HEK293 (cell line): ENCODE results near the gene ARRDC2.

Source experiments
- KLF16 ChIP-seq: fragments of 450-650 bp; formaldehyde crosslinking; IDR thresholded peaks from 2 replicates; pipeline ENCODE4 v1.5.1; 2017; ENCODE audit warnings: missing biosample characterization, missing genetic modification characterization
- MZF1 ChIP-seq: fragments of 450-650 bp; formaldehyde crosslinking; IDR thresholded peaks from 2 replicates; pipeline ENCODE4 v1.5.1; 2017; ENCODE audit warnings: missing biosample characterization, missing genetic modification characterization, borderline replicate concordance
- SP7 ChIP-seq: fragments of 450-650 bp; formaldehyde crosslinking; IDR thresholded peaks from 2 replicates; pipeline ENCODE4 v1.5.1; 2016; ENCODE audit warnings: missing biosample characterization, missing genetic modification characterization
- TRIM28 ChIP-seq: IDR thresholded peaks from 2 replicates; pipeline ENCODE4 v1.6.1; 2011; ENCODE audit warnings: low read length, control low read depth, borderline replicate concordance
- WT1 ChIP-seq: fragments of 450-650 bp; formaldehyde crosslinking; IDR thresholded peaks from 2 replicates; pipeline ENCODE4 v1.5.1; 2016; ENCODE audit warnings: missing biosample characterization, missing genetic modification characterization
- ZBTB7A ChIP-seq: fragments of 450-650 bp; formaldehyde crosslinking; IDR thresholded peaks from 2 replicates; pipeline ENCODE4 v1.5.1; 2016; ENCODE audit warnings: low read depth, missing biosample characterization, missing genetic modification characterization
- ZBTB8A ChIP-seq: fragments of 450-650 bp; formaldehyde crosslinking; IDR thresholded peaks from 2 replicates; pipeline ENCODE4 v1.5.1; 2016; ENCODE audit warnings: missing biosample characterization, missing genetic modification characterization
- ZNF157 ChIP-seq: fragments of 450-650 bp; formaldehyde crosslinking; IDR thresholded peaks from 2 replicates; pipeline ENCODE4 v1.5.1; 2016; ENCODE audit warnings: missing biosample characterization, missing genetic modification characterization
- ZNF175 ChIP-seq: fragments of 450-650 bp; formaldehyde crosslinking; IDR thresholded peaks from 2 replicates; pipeline ENCODE4 v1.5.1; 2016; ENCODE audit warnings: missing biosample characterization, missing genetic modification characterization
- ZNF302 ChIP-seq: fragments of 450-650 bp; formaldehyde crosslinking; IDR thresholded peaks from 2 replicates; pipeline ENCODE4 v1.5.1; 2016; ENCODE audit warnings: missing biosample characterization, missing genetic modification characterization, low read depth
- ZNF350 ChIP-seq: fragments of 450-650 bp; formaldehyde crosslinking; IDR thresholded peaks from 2 replicates; pipeline ENCODE4 v1.5.0; 2017; ENCODE audit warnings: missing biosample characterization, mild to moderate bottlenecking, missing genetic modification characterization
- ZNF391 ChIP-seq: fragments of 450-650 bp; formaldehyde crosslinking; IDR thresholded peaks from 2 replicates; pipeline ENCODE4 v1.5.1; 2016; ENCODE audit warnings: low read depth, missing biosample characterization, missing genetic modification characterization, borderline replicate concordance
- ZNF394 ChIP-seq: fragments of 450-650 bp; formaldehyde crosslinking; IDR thresholded peaks from 2 replicates; pipeline ENCODE4 v1.5.1; 2016; ENCODE audit warnings: missing biosample characterization, missing genetic modification characterization, mild to moderate bottlenecking, moderate library complexity, borderline replicate concordance
- ZNF404 ChIP-seq: fragments of 450-650 bp; formaldehyde crosslinking; IDR thresholded peaks from 2 replicates; pipeline ENCODE4 v1.5.1; 2017; ENCODE audit warnings: missing biosample characterization, missing genetic modification characterization
- ZNF558 ChIP-seq: fragments of 450-650 bp; formaldehyde crosslinking; IDR thresholded peaks from 2 replicates; pipeline ENCODE4 v1.5.1; 2016; ENCODE audit warnings: missing biosample characterization, missing genetic modification characterization
- ZNF624 ChIP-seq: fragments of 450-650 bp; formaldehyde crosslinking; IDR thresholded peaks from 2 replicates; pipeline ENCODE4 v1.5.1; 2017; ENCODE audit warnings: missing biosample characterization, missing genetic modification characterization
- ZNF629 ChIP-seq: fragments of 450-650 bp; formaldehyde crosslinking; IDR thresholded peaks from 2 replicates; pipeline ENCODE4 v1.5.1; 2017; ENCODE audit warnings: missing biosample characterization, missing genetic modification characterization
- ZNF658 ChIP-seq: fragments of 450-650 bp; formaldehyde crosslinking; IDR thresholded peaks from 2 replicates; pipeline ENCODE4; 2016; ENCODE audit warnings: missing biosample characterization, missing genetic modification characterization
- ZNF670 ChIP-seq: fragments of 450-650 bp; formaldehyde crosslinking; IDR thresholded peaks from 2 replicates; pipeline ENCODE4 v1.5.1; 2016; ENCODE audit warnings: missing biosample characterization, missing genetic modification characterization, low read depth
- ZNF747 ChIP-seq: fragments of 450-650 bp; formaldehyde crosslinking; IDR thresholded peaks from 2 replicates; pipeline ENCODE4 v1.5.1; 2016; ENCODE audit warnings: missing biosample characterization, missing genetic modification characterization
- TF ChIP-seq, protein P1 (sequence below): fragments of 450-650 bp; formaldehyde crosslinking; IDR thresholded peaks from 2 replicates; pipeline ENCODE4 v1.5.1; 2016; ENCODE audit warnings: missing biosample characterization, missing genetic modification characterization
- TF ChIP-seq, protein P2 (sequence below): fragments of 450-650 bp; formaldehyde crosslinking; IDR thresholded peaks from 2 replicates; pipeline ENCODE4 v1.5.1; 2016; ENCODE audit warnings: missing biosample characterization, missing genetic modification characterization
- TF ChIP-seq, protein P3 (sequence below): fragments of 450-650 bp; formaldehyde crosslinking; IDR thresholded peaks from 2 replicates; pipeline ENCODE4 v1.5.1; 2016; ENCODE audit warnings: missing biosample characterization, missing genetic modification characterization
- TF ChIP-seq, protein P4 (sequence below): fragments of 450-650 bp; formaldehyde crosslinking; IDR thresholded peaks from 2 replicates; pipeline ENCODE4 v1.5.1; 2016; ENCODE audit warnings: missing biosample characterization, missing genetic modification characterization
- TF ChIP-seq, protein P5 (sequence below): fragments of 450-650 bp; formaldehyde crosslinking; IDR thresholded peaks from 2 replicates; pipeline ENCODE4 v1.5.1; 2016; ENCODE audit warnings: missing biosample characterization, missing genetic modification characterization, borderline replicate concordance

Gene ARRDC2

DNA sequence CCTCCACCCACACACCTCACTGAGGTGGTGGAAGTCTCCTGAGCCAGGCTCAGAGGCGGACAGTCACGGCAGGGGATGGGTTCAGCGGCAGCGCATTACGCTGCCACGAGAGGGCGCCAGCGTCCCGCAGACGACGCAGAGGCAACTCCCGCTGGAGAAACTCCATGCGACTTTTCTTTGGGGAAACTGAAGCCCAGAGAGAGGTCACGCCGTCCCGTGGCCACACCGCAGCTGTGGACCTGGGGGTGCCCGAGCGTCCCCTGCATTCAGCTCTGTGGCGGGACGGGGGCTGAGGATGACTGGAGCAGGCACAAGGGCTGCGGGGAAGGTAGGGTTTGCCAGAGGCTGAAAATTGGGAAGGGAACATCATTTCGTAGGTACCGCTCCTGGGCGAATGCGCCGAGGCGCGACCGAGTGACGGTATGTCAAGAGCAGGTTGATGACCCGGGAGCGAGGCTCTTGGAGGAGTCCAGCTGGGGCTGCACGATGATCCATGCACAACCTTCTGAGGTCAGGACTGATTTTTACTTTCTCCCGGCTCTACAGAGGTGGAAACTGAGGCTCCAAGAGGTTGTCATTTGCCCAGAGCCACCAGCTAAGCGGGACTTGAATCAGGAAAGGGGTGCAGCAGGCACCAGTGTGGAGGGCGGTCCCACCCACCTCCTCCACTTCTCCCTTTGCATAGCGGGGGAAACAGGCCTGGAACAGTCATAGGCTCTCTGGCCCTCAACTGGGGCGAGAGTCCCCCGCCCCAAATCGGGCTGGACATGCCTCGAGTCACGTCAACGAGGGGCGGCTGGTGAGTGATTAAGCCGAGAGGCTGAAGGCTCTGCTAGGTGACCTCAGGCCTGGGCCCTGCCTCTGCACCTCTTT, 690 bp upstream of the ARRDC2 start (continued):
- TF ChIP-seq, protein P1, sequence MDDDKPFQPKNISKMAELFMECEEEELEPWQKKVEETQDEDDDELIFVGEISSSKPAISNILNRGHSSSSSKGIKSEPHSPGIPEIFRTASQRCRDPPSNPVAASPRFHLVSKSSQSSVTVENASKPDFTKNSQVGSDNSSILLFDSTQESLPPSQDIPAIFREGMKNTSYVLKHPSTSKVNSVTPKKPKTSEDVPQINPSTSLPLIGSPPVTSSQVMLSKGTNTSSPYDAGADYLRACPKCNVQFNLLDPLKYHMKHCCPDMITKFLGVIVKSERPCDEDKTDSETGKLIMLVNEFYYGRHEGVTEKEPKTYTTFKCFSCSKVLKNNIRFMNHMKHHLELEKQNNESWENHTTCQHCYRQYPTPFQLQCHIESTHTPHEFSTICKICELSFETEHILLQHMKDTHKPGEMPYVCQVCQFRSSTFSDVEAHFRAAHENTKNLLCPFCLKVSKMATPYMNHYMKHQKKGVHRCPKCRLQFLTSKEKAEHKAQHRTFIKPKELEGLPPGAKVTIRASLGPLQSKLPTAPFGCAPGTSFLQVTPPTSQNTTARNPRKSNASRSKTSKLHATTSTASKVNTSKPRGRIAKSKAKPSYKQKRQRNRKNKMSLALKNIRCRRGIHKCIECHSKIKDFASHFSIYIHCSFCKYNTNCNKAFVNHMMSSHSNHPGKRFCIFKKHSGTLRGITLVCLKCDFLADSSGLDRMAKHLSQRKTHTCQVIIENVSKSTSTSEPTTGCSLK (tag by site-specific recombination) = no peak
- TF ChIP-seq ZNF629 = peak; percentile 46; the same call in 1 of the 2 replicates
- TF ChIP-seq ZNF670 = no peak
- peak; percentile 55; the same call in 1 of the 2 replicates for TF ChIP-seq ZNF394 (tag by site-specific recombination)
- TF ChIP-seq ZNF391 (tag by site-specific recombination) = peak; percentile 67; the same call in 1 of the 2 replicates
- TF ChIP-seq ZNF558 (tag by site-specific recombination) = no peak
- TF ChIP-seq, protein P2, sequence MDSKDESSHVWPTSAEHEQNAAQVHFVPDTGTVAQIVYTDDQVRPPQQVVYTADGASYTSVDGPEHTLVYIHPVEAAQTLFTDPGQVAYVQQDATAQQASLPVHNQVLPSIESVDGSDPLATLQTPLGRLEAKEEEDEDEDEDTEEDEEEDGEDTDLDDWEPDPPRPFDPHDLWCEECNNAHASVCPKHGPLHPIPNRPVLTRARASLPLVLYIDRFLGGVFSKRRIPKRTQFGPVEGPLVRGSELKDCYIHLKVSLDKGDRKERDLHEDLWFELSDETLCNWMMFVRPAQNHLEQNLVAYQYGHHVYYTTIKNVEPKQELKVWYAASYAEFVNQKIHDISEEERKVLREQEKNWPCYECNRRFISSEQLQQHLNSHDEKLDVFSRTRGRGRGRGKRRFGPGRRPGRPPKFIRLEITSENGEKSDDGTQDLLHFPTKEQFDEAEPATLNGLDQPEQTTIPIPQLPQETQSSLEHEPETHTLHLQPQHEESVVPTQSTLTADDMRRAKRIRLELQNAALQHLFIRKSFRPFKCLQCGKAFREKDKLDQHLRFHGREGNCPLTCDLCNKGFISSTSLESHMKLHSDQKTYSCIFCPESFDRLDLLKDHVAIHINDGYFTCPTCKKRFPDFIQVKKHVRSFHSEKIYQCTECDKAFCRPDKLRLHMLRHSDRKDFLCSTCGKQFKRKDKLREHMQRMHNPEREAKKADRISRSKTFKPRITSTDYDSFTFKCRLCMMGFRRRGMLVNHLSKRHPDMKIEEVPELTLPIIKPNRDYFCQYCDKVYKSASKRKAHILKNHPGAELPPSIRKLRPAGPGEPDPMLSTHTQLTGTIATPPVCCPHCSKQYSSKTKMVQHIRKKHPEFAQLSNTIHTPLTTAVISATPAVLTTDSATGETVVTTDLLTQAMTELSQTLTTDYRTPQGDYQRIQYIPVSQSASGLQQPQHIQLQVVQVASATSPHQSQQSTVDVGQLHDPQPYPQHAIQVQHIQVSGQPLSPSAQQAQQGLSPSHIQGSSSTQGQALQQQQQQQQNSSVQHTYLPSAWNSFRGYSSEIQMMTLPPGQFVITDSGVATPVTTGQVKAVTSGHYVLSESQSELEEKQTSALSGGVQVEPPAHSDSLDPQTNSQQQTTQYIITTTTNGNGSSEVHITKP = peak; percentile 22; the same call in 1 of the 2 replicates
- TF ChIP-seq, protein P3, sequence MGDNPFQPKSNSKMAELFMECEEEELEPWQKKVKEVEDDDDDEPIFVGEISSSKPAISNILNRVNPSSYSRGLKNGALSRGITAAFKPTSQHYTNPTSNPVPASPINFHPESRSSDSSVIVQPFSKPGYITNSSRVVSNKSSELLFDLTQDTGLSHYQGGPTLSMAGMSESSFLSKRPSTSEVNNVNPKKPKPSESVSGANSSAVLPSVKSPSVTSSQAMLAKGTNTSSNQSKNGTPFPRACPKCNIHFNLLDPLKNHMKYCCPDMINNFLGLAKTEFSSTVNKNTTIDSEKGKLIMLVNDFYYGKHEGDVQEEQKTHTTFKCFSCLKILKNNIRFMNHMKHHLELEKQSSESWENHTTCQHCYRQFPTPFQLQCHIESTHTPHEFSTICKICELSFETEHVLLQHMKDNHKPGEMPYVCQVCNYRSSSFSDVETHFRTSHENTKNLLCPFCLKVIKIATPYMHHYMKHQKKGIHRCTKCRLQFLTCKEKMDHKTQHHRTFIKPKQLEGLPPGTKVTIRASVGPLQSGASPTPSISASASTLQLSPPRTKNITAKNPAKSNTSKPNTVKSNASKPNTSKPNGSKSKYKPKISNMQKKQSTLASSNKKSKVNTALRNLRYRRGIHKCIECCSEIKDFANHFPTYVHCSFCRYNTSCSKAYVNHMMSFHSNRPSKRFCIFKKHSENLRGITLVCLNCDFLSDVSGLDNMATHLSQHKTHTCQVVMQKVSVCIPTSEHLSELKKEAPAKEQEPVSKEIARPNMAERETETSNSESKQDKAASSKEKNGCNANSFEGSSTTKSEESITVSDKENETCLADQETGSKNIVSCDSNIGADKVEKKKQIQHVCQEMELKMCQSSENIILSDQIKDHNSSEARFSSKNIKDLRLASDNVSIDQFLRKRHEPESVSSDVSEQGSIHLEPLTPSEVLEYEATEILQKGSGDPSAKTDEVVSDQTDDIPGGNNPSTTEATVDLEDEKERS (tag by site-specific recombination) = no peak
- TF ChIP-seq ZBTB8A (tag by site-specific recombination) = peak; percentile 81
- no peak for TF ChIP-seq TRIM28
- TF ChIP-seq, protein P4, sequence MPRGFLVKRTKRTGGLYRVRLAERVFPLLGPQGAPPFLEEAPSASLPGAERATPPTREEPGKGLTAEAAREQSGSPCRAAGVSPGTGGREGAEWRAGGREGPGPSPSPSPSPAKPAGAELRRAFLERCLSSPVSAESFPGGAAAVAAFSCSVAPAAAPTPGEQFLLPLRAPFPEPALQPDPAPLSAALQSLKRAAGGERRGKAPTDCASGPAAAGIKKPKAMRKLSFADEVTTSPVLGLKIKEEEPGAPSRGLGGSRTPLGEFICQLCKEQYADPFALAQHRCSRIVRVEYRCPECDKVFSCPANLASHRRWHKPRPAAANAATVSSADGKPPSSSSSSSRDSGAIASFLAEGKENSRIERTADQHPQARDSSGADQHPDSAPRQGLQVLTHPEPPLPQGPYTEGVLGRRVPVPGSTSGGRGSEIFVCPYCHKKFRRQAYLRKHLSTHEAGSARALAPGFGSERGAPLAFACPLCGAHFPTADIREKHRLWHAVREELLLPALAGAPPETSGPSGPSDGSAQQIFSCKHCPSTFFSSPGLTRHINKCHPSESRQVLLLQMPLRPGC (tag by site-specific recombination) = peak; percentile 35
- no peak for TF ChIP-seq ZNF302 (tag by site-specific recombination)
- no peak for TF ChIP-seq ZNF747
- no peak for TF ChIP-seq ZNF350
- TF ChIP-seq SP7 (tag by site-specific recombination) = peak; percentile 70
- TF ChIP-seq MZF1 (tag by site-specific recombination) = no peak
- no peak for TF ChIP-seq ZNF157 (tag by site-specific recombination)
- no peak for TF ChIP-seq ZNF624
- no peak for TF ChIP-seq ZBTB7A
- TF ChIP-seq KLF16 = 0 out of 2 replicates have a peak, but pooled peaks have one; percentile 16
- TF ChIP-seq ZNF175 = no peak
- TF ChIP-seq ZNF404 (tag by site-specific recombination) = no peak
- TF ChIP-seq ZNF658 (tag by site-specific recombination) = no peak
- TF ChIP-seq, protein P5, sequence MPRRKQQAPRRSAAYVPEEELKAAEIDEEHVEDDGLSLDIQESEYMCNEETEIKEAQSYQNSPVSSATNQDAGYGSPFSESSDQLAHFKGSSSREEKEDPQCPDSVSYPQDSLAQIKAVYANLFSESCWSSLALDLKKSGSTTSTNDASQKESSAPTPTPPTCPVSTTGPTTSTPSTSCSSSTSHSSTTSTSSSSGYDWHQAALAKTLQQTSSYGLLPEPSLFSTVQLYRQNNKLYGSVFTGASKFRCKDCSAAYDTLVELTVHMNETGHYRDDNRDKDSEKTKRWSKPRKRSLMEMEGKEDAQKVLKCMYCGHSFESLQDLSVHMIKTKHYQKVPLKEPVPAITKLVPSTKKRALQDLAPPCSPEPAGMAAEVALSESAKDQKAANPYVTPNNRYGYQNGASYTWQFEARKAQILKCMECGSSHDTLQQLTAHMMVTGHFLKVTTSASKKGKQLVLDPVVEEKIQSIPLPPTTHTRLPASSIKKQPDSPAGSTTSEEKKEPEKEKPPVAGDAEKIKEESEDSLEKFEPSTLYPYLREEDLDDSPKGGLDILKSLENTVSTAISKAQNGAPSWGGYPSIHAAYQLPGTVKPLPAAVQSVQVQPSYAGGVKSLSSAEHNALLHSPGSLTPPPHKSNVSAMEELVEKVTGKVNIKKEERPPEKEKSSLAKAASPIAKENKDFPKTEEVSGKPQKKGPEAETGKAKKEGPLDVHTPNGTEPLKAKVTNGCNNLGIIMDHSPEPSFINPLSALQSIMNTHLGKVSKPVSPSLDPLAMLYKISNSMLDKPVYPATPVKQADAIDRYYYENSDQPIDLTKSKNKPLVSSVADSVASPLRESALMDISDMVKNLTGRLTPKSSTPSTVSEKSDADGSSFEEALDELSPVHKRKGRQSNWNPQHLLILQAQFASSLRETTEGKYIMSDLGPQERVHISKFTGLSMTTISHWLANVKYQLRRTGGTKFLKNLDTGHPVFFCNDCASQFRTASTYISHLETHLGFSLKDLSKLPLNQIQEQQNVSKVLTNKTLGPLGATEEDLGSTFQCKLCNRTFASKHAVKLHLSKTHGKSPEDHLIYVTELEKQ (tag by site-specific recombination) = no peak
- no peak for TF ChIP-seq WT1 (tag by site-specific recombination)
